Endothelial cell (in vitro differentiated cells): Measurements from ENCODE around the gene C1QTNF8. TPM values are rescaled to one million over a fixed set of nuclear protein-coding genes. Genes with fewer than 3 reads are reported as not detected.

Source experiments
- DNase-seq: peaks from one replicate; pipeline ENCODE4 v3.0.0; 2021; ENCODE audit warnings: low spot score
- H3K27ac Mint-ChIP-seq: one replicate; pipeline ENCODE4 v1.8.0; 2021; ENCODE audit warnings: mixed read lengths, inconsistent platforms; ENCODE audit not compliant: unreplicated experiment
- H3K27me3 Mint-ChIP-seq: one replicate; pipeline ENCODE4 v1.8.0; 2021; ENCODE audit warnings: mild to moderate bottlenecking, moderate library complexity, mixed read lengths, inconsistent platforms; ENCODE audit not compliant: unreplicated experiment
- H3K36me3 Mint-ChIP-seq: one replicate; pipeline ENCODE4 v1.8.0; 2021; ENCODE audit warnings: mild to moderate bottlenecking, low read depth, mixed read lengths, inconsistent platforms; ENCODE audit not compliant: unreplicated experiment
- H3K4me1 Mint-ChIP-seq: one replicate; pipeline ENCODE4 v1.8.0; 2021; ENCODE audit warnings: mild to moderate bottlenecking, mixed read lengths, inconsistent platforms; ENCODE audit not compliant: unreplicated experiment
- H3K4me3 Mint-ChIP-seq: one replicate; pipeline ENCODE4 v1.8.0; 2021; ENCODE audit warnings: mild to moderate bottlenecking, mixed read lengths, inconsistent platforms; ENCODE audit not compliant: unreplicated experiment
- H3K9me3 Mint-ChIP-seq: one replicate; pipeline ENCODE4 v1.8.0; 2021; ENCODE audit warnings: mixed read lengths, inconsistent platforms; ENCODE audit not compliant: unreplicated experiment
- CTCF ChIP-seq: fragments of 200-600 bp; sonication (generic); IDR thresholded peaks from one replicate; pipeline ENCODE4 v1.5.0; 2021; ENCODE audit warnings: antibody characterized with exemption; ENCODE audit not compliant: unreplicated experiment
- total RNA-seq: library from RNA; stranded (reverse); fragmentation: NEBNext Ultra II Directional; extraction: Animal tissue kit (Norgen Biotek cat#: 25700); gene quantifications from one replicate; pipeline ENCODE4 v1.2.1, GENCODE V29; 2021; ENCODE audit not compliant: unreplicated experiment

The C1QTNF8 gene
- total RNA-seq, 1 donor from 2014 or later, result not detected

GRCh38 chr16:1098266-1098991 is 2.4 kb upstream of the C1QTNF8 start:
- Mint-ChIP-seq H3K9me3 (no peaks in the 10 kb centered on the region), H3K4me1 (no peaks in the 10 kb centered on the region), H3K4me3 (no peak overlapping the region), H3K36me3 (no peaks in the 10 kb centered on the region), H3K27me3 (no peaks in the 10 kb centered on the region), H3K27ac (no peak overlapping the region)
- no peak for DNase-seq
- no peak for TF ChIP-seq CTCF

- no peak for DNase-seq
- TF ChIP-seq CTCF, result no peak
- no peak overlapping the region for H3K27ac Mint-ChIP-seq
- H3K36me3 Mint-ChIP-seq, result no peaks in the 10 kb centered on the region
- no peaks in the 10 kb centered on the region for H3K9me3 Mint-ChIP-seq
- H3K4me1 Mint-ChIP-seq, result no peaks in the 10 kb centered on the region
- no peaks in the 10 kb centered on the region for H3K27me3 Mint-ChIP-seq
- H3K4me3 Mint-ChIP-seq, result no peak overlapping the region
Measured at GRCh38 chr16:1097800-1098199, 1.8 kb upstream of the C1QTNF8 start.

GRCh38 chr16:1097156-1097555 is 1.1 kb upstream of the C1QTNF8 start:
- no peak for TF ChIP-seq CTCF
- no peaks in the 10 kb centered on the region for H3K36me3 Mint-ChIP-seq
- H3K27me3 Mint-ChIP-seq, result no peaks in the 10 kb centered on the region
- no peak overlapping the region for H3K27ac Mint-ChIP-seq
- H3K4me1 Mint-ChIP-seq, result no peaks in the 10 kb centered on the region
- no peak for DNase-seq
- H3K9me3 Mint-ChIP-seq, result no peaks in the 10 kb centered on the region
- no peak overlapping the region for H3K4me3 Mint-ChIP-seq

- H3K4me1 Mint-ChIP-seq, result no peaks in the 10 kb centered on the region
- peaks cover 2% of the 10 kb centered on the region for H3K27me3 Mint-ChIP-seq
- no peaks in the 10 kb centered on the region for H3K9me3 Mint-ChIP-seq
- H3K36me3 Mint-ChIP-seq, result no peaks in the 10 kb centered on the region
- no peak for TF ChIP-seq CTCF
- no peak for DNase-seq
- no peak overlapping the region for H3K4me3 Mint-ChIP-seq
- H3K27ac Mint-ChIP-seq, result no peak overlapping the region
Measured at GRCh38 chr16:1095450-1096168, 435 bp downstream of the C1QTNF8 start.
